Lung microvascular endothelial cell (primary cell): ENCODE results near the gene PIP4K2A. TPM values are rescaled to one million over a fixed set of nuclear protein-coding genes. Genes with fewer than 3 reads are reported as not detected.

Experiments used
- DNase-seq, 2 donors: peaks; one replicate each; pipeline versions ENCODE4 v3.0.0 to v3.0.0-alpha.2; 2010; ENCODE audit warnings: low read depth in 2 of 2
- total RNA-seq: library from RNA; depleted of rRNA; stranded (reverse); fragments of >200 nt; gene quantifications from 2 replicates; pipeline ENCODE4 v1.2.1, GENCODE V29; 2014

The PIP4K2A gene
- total RNA-seq, 1 donor from 2014 or later: 32.3 TPM

DNA sequence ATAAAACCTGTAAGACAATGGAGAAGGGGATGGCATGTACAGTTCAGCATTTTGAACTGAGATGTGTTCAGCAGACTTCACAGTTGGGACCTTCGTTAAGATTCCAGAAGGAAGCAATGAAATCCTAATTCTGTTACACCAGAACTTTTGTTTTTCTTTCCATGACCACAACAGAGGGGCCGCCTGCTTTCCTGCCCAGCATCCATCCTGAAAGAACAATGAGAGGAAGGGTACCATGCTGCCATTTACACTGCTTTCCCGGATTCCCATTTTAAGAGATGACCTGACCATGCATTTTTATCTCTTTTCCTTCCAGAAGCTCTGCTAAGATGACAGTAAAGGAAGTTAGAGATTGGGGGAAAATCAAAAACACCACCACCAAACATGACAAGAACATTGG, 92.7 kb downstream of the PIP4K2A start:
- peak; percentile 40 to 88 for DNase-seq

DNA sequence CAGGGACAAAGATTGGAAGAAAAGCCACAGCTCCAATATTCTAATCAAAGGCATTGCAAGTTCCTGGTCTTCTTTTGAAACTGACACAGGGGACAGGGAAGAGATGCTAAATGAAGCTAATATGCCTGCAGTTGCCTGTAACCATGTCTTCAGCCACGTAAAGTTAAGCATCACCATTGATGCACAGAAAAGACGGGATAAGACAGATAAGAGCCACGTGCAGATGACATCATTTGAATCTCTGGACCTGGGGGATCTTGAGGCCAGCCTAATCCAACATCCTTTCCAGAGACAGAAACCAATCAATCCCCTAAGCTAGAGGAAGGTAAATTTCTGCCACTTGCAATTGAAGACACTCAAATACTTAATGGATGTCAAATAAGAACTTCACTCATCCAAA, 93.4 kb downstream of the PIP4K2A start:
- no peak for DNase-seq

DNA sequence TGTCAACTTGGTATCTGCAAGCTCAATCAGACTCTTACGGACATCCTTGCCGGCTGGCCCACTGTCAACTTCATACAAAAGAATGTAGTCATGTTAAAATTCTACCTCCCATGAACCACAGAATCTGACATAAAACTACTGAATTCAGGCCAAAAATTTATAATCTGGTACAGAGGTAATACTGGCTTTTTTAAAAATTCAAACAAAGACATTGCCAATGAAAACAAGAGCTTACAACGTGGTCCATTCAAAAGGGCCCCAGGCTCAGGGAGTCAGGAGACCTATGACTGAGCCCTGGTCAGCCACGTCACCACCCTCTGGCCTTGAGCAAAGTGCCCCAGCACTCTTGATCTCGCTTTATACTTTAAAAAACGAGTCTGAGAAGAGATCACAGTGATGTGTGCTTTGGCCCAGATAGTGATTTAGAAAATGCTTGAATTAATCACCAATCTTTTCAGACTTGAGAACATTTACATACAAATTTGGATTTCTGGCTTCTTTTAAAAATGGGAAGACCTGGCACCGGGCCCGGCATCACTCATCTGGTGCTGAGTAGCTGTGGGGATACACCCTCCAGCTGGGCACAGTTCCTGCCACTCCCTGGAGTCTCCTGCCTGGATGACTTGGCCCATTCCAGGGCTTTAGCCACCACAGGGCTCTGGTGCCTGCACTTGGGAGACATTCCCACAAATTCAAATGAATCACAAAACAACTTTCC, 94.1 kb downstream of the PIP4K2A start:
- peak; percentile 92 to 97 for DNase-seq

DNA sequence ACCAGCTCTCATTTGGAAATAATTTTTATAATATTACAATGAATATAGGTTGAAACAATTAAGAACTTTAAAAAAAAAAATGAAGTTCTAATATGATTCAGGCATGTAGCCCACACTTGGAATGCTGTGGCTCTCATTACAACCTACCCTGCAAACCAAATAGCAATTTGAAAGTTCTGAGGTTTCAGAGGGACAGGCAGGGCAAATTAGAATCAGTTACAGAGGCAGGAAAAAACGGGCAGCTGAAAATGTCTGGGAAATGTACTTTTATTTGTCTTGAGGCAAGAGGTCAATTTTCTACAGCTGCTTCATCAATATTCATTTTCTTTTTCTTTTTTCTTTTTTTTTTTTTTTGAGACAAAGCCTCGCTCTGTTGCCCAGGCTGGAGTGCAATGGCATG, 95.3 kb downstream of the PIP4K2A start:
- DNase-seq: no peak

DNA sequence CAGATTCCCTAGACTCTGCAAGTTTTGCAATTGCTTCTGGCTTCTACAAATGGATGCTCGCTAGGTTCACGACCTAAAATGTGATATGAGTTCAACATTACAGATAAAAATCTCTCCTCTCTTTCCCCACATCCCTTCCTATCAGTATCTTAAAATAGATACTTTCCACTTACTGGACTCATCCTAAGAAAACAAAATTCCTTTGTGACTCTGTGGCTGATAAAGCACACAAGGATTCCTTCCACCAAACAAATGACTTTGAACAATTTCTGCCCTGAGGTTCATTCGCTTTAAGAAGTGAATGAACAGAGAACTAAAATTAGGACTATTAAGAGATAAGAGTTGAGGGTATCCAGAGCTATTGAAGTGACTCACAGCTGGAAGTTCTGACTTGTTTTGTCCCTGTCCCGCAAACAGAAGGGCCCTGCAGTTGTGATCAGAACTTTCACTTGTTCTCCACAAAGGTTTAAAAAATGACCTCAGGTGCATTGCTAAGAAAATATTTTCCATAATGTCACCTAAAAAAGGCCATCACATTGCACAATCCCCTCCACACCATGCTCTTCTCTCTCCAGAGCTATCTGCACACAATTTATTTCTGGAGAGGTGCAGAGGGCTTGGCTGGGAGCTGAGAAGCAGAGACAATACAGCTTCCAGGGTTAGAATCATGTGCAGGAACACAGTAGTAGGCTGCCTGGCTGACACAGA, 96.1 kb downstream of the PIP4K2A start:
- peak in 1 of 2 donors; percentile 55 for DNase-seq

DNA sequence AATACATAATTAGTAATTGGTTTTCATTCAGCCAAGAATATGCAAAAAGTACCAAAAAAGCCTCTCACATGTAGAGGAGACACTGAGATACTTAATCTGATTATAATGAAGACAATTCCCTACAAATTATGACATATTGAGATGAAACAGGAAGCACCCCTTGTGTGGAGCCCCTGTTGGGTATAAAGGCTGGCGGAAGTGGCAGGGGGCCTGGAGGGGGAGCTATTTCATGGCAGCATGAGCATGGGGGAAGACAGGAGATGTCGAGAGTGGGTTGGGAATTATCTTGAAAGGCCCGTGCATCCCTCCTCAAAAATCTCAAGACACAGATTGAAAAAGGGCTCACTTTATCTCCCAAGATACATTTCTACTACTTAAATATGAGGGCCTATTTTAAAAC, 96.9 kb downstream of the PIP4K2A start:
- DNase-seq: no peak

DNA sequence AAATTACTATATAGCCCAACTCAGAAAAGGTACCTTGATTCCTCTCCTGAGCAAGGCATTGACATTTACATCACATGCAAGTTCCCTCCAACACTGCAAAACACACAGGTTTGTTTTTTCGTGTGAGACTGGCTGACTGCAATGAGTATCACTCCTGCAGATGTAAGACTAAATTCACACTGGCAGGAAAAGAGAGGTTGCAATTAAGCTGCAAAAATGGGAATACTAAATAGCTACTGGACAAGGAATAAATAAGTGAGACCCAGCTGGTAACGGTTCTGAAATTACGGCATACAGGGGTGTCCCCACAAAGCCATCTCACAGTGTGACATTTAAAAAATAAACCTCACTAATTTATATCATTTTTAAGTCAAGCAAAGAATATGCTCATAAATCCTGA, 97.3 kb downstream of the PIP4K2A start:
- DNase-seq: no peak

DNA sequence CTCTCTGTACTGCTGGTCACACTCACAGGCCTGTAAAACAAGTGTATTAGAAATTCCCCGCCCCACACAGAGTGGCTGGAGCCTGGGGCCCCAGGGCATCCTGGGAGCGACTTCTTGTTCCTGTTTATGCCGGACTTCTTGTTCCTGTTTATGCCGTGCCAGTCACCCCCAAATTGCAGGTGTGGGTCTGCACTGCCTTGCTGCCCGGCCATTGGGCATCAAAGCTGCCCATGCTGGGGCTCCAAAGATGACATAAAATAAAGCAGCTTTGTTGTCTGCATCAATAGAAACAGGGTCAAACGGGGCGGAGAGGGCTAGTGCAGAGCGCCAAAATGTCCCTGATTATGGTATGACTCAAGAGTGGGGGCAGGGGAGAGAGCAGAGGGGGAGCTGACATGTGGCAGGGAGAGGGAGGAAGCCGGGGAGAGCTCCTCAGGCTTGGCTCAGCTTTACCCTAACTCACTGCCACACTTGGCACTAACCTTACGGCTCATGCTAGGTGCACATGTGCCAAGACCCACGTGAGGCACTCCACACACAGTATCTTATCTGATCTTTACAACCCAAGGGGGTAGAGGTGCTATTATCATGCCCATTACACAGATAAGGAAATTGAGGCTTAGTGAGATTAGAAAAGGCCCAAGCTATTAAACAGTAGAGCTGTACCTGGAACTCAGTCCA, 98.4 kb downstream of the PIP4K2A start:
- peak; percentile 57 to 68 for DNase-seq

DNA sequence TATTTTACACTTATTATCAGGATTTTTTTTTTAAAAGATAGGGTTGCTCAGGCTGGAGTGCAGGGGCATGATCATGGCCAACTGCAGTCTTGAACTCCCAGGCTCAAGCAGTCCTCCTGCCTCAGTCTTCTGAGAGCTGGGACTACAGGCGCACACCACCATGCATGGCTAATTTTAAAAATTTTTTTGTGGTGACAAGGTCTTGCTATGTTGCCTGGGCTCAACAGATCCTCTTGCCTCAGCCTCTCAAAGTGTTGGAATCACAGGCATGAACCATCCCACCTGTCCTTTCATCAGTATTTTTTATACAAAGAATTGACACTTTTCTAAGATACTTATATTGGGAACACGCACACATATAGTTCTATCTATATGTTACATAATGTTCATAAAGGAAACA, 99.3 kb downstream of the PIP4K2A start:
- DNase-seq: no peak

DNA sequence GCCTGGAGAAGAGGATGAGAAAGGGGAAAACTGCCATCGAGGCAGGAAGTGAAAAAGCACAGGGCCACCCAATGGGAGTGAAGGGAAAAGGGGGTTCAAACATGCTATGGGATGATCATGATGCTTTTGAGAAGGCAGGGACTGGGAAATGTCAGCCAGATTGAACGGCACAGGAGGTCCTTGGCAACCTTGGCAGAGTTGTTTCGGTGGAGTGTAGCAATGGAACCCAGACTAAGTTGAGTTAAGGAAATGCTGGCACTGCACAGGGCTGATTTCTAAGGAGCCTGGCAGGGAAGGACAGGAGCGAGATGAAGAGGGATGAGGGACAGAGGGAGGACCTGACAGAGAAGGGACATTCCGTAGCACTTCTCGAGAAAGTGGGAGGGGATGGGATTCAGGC, 101.4 kb downstream of the PIP4K2A start:
- DNase-seq: no peak

DNA sequence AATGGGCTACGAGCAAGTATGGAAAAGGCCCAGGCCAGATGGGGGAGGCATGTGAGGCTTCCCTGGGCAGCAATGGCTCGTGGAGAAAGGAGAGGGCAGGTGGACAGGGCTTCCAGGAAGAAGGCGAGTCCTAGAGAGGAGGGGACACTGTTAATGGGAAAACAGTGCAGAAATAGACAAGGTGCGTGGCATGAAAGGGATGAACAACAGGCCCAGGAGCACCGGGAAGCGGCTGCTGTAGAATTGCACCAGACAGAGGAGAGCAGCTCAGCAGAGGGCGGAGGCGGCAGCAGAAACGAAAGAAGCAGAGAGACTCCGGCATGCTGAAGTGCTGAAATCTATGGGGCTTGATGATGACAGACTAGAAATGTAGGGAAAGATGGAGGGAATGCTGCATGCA, 102.1 kb downstream of the PIP4K2A start:
- DNase-seq: no peak

DNA sequence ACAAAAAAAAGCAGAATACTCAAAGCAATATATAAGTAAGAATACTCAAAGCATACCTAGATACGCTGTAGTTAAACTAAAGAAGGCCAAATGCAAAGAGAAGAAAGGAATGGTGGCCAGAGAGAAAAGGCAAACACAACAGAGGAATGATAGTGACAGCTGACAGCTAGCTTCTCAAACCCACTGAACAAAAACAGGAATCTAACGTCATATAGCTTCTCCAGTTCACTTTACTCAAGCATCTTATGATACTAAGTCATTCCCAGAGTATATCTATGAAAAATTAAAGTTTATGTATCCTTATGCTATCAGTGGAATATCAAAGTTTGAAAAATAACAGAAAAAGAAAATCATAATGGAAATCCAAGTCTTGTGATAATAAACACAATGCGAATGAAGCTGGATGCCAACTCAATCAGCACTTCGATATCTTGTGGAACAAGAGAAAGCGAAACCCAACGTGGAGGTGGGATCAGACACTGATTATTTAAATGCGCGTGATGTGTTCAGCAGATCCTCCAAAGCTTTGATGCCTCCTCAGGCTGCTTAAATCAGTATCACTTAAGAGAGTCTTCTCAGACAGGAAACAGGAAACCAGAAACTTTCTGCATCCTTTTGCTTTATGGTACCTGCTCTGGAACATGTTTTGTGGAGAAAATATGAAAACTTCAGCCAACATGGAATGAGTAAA, 102.8 kb downstream of the PIP4K2A start:
- DNase-seq: no peak

DNA sequence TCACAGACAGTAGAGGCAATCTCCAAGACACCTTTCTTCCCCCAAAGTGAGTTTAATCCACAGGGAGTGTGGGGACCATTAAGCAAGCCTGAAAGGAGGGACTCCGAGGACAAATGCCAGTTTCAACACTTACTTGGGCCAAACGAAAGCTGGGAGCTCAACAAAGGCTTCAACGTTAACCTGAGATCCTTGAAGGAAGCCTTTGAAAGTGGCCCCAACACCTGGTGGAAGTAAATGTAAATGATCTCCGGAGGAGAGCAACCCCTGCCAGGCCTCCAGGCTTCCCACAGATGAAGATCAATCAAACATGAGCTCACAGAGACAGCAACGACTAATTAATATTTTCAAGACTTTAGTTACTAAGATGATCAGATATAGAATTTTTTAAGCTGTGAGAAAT, 103.8 kb downstream of the PIP4K2A start:
- DNase-seq: no peak

DNA sequence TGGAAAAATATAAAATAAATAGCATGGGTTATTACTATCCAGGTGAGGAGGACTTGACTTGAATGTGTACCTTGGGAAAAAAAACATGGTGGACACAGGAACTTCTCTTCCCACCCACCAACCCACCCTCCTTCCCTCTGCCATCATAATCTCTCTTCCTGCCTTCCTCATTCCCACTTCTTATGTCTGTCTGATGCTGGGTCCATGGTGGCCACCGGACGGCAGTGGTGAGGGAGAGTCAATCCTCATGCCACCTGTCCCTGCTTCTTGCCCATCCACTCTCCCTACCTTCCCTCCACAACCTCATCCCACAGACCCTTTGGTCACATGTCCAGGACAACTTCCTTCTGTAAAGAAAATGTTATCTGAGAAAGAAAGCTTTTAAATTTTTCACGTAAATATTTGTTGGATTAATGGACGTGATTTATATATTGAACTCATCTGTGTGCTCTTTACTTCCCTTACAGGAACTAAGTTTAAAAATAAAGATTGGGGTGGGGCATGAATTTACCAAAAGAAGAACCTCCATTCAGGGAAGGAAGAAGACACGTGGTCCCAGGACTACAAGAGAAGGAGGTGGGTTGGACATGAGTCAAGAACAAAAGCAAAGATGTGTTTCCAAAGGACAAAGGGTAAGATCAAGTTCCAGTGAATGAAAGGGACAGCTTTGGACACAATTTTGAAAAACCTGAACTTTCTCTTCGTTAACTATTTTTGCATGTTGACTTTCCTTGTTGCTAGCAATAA, 104.5 kb downstream of the PIP4K2A start:
- DNase-seq: no peak

DNA sequence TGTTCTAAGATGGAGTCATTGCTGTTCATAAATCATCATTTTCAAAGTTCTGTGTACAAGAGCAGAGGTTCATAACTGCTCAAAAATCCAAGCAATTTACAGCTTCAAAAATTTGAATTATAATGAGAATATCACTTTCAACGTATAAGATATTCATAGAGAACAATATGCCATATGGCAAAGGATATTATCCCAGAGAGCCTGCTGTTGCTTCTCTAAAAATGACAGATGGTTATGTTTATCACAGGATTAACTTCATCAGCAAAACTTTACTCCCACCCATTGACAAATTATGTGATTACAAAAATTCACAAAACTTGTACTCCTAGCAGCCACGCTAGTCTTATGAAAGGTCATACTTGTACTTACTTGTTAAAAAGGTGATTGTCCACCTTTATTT, 105.1 kb downstream of the PIP4K2A start:
- no peak for DNase-seq

DNA sequence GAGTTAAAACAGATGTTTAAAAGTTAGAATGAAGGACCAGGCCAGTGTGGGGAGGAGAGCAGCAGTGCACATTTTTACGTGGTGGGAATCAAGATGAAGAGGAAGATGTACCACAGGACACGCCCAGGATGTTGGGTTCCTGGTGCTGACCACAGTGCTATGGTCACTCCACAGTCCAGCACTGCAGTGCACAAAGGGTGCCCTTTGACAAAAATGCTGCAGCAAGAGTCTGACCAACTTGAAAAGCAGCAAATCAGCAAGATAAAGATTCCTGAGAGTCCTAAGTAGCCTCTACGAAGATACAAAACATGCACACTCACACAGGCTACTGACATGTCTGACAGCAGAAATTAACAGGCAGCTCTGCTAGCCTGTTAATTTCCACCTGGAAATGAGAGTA, 107.1 kb downstream of the PIP4K2A start:
- DNase-seq: no peak

DNA sequence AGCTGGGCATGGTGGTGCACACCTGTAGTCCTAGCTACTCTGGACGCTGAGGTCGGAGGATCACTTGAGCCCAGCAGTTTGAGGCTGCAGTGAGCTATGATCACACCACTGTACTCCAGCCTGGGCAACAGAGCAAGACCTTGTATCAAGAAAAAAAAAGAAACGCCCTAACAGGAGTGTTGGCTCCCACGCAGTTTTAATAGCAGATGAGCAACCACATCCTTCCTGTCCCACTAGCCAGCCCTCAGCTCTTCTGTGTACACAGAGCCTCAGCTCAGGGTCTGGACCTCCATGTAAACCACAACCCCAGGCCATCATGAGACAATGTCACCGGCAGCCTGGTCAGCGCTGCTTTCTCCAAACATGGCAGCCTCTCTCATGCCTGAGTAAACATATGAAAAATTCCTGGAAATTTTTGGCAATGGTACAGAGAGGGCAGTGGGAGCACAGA, 108.2 kb downstream of the PIP4K2A start:
- peak; percentile 62 to 99 for DNase-seq

DNA sequence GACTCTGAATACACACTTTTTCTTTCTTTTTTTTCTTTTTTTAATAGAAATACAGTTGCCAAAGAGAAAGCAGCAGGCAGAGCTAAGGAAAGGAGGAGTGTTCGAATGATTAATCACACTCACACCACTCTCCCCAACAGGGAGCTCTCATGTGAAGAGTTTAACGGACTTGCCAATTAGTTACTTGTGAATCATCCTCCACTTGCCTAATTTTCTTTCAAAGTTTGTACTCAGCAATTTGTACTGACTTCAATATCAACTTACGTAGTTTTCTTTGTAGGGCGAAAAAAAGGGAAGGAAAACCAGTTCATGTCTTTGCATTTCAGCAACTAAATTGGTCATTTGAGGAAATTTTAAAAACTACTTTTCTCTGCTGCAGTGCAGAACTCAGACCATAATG, 109.2 kb downstream of the PIP4K2A start:
- DNase-seq: peak in 1 of 2 donors; percentile 46

DNA sequence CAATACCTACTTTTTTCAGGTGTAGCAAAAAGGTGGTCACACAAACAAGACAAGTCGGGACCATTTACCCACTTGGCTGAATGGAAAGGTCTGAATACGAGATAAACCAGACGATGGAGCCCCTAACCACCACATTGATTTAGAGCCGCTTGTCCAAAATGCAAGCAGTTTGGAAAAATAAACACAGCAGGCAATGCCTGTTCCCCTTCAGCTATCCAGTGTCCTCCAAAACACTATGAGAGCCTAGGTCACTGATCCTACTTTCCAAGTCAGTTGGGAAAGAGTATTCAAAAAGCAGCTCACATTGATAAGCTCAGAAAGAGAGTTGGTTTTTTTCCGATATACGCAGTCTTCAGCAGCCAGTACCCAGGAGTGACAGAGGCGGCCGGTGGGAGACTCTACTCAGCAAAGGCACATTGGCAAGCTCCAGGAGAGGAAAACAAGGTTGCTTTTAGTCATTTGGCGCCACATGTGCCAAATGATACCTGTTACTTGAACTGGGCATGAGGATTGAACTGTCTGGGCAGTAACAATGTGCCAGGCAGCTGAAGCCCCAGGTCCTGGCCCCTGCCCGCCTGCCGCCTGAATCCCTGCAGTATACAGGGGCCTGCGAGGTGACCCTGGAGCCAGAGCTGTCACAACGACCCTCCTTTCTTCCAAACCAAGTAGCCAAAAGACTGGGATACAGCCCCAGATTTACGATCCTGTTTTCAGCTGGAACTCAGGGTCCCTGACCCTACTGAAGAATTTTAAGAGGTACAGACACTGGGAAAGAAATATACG, 109.8 kb downstream of the PIP4K2A start:
- DNase-seq: no peak

DNA sequence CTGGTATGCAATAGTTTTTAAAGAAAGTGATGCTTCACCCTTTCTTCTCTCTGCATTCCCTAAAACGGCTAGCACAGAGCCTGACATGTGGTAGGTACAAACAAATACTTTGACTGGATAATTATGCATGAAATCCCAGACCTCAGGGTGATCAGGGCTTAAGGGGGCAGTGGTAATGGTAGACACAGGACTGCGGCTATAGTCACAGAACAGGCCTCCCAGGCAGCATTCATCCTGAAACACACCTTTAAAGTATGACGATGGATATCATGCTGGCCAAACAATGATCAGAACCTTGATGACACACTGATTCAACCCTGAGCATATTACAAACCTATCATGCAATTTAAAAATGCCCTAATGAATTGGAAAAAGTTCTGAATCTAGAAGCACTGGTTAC, 110.8 kb downstream of the PIP4K2A start:
- no peak for DNase-seq

DNA sequence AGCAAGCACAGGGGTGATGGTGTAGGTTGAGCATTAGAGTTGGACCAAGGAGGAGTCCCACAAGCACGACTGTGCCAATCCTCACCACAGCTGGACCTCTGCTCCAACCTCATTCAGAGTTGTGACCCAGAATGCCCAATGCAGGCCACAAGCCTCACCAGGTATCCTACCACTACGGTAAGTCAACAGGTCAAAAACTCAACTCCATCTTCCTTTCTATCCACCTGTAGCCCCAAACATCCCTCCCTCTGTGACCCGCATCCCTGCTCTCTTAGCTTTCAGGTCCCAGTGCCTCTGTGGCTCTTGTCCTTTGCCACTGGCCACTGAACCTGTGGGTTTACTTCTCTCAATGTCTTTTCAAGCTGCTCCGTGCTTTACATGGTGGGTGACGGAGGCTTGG, 112.8 kb downstream of the PIP4K2A start:
- DNase-seq: no peak
